ENCODE results near the gene GSAP.
"Not testable (repeated sequence)": the region's sequence is repeated elsewhere in the genome, so short reads cannot be mapped to it uniquely, and the experiment has no call there.

Gene GSAP

DNA sequence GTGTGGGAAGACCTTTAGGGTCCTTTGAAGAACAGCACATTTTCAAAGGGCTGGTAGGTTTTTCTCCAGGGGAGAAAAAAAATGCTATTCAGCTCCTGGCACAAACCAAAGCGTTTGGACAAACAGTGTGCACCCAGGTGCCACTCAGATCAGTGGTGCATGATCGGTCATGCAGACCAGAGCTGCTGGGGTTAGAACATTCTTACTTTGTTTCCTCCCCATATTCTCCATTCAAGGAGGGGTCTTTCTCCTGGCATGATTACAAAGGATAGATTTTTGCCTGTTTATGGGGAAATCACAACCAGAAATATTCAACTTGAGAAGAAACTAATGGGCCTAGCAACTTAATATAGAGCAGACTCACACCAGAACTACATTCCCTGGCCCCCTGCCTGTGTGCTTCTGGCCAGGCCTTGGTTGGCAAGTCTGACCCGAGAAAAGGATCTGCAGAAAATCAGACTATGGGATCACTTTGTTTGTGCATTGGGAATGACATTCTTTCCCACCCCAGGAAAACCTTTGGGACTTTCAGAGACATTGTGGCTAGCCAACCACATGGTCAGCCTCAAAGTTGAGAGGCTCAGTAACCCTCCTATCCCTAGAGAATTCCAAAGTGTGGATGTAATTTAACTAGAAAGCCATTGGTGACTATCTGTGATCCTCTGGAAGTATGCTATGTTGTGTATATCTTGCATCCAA, 134.2 kb downstream of the GSAP start:
- DNase-seq: no peak

DNA sequence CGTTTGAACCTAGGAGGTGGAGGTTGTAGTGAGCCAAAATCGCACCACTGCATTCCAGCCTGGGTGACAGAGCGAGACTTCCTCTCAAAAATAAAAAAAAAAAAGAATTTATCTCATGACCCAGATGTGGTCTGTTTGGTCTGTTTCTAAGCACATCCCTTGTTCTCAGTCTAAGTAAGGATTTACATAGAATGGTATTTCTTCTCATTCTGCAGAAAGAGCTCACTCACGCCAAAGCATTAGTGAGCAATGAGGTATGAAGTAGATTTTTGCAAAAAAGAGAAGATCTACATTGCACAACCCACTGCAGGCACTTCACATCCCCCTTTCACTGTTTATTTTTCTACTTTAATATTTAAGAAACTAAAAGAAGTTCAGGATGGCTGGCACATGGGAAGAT, 140.0 kb downstream of the GSAP start:
- DNase-seq: no peak

DNA sequence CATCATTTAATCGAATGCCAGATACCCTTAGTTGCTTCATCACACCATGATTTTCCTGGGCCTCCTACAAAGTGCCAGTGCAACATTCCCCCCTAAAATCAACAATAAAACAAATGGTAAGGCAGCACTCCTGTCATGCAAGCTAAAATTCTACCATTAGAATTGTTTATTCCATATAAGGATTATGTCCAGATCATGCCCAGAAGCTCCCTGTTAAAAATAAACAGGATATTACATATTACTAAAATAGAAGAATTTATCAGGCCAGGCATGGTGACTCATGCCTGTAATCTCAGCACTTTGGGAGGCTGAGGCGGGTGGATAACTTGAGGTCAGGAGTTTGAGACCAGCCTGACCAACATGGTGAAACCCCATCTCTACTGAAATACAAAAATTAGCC, 140.5 kb downstream of the GSAP start:
- DNase-seq: not testable (repeated sequence)

DNA sequence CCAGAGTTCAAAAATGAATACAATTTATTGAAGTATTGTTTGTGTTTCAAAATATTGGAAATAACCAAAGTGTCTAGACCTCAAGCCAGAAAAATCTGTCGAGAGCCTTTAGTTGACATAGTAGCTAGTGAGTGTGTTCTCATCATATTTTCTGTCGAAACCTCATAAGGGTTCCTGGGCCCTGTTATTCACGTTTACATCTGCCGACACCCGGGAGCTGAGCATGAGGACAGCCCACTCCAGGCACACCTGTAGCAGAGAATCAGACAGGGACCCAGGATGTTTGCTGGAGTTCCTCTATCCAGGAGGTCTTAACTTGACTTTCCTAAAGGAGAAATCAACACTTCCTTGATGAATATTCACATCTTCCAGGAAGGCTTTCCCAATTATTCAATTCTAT, 144.4 kb downstream of the GSAP start:
- DNase-seq: no peak

DNA sequence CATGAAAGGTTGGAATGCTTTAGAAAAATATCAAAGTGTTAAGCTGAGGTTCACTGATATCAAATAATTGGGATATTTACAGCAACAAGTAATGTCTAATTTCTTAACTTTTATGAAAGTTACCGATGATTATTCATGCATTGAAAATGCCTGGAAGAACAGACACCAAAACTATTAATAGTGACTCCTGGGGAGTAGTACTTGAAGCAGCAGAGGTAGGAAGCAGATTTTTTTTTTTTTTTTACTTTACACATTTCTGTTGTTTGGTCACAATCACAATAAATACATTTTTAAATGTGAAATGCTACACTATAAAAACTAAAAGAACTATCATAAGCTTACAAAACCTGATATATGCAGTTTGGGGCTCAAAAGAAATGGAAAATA, 146.1 kb downstream of the GSAP start:
- DNase-seq: no peak

DNA sequence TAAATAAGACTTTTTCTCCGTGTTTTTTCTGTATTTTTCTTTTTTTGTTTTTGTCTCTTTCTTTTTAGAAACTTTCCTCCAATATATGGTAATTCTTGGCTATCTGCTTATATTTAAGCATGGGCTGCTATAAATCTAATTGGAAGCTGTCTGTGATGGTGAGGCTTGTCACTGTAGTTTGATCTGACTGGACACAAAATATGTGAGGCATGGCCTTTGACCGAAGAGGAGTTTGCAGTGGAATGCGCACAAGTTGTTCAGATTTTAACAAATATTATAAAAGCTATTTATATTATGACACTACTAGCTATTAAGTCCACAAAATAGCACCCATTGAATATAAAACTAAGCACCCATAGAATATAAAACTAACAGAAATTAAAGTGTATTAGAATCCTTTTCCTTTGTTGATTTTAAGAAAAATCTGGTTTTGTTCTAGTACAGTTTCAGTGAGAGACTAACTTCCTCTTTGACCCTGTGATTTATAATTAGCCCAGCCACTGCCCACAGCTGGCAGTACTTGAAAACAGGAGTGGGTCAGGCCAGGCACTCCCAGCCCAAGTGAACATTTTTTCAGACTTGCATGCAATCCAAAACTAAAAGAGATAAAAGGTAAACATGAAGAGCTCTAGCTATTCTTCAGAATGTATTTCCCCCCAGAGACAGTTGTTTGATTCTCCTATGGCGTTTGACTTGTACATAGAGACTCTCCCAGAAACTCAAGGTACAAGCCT, 146.6 kb downstream of the GSAP start:
- peak; percentile 38 for DNase-seq

DNA sequence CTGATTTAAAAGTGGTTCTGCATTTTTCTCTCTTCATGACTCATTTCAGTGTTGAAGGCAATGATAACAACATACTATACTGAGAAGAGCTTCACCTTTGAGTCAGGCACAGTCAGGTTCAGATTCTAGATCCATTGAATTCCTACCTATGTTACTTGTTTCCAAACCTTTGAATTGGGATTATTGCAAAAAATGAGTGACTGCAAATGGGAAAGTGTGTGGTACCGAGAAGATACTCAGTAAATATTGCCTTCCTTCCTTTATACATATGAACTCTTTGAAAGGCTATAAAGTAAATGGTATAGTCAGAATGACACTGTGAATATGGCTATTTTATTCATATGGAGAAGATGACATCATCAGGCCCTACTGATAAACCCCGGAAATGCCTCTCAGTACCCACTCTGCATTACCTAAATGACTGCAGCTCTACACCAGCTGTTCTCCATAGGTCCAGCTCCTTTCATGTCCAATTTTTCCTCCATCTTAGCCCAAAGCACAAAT, 149.8 kb downstream of the GSAP start:
- no peak for DNase-seq

DNA sequence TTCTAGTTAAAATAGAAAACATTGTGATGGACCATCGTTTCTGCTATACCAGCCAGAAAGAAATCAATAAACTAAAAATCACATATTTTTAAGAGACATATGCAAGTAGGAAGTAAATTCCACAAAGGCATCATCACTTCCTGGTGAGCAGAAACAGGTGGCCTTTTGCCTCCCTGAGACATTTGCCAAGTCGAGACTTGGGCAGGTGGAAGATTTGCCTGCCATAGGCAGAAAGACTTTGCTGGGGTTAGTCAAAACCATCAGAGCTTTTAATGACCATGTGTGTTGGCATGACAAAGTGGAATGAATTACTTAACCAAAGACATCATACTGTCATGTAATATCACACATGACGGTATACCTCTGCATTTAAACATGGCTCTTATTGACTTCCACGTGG, 150.5 kb downstream of the GSAP start:
- no peak for DNase-seq

DNA sequence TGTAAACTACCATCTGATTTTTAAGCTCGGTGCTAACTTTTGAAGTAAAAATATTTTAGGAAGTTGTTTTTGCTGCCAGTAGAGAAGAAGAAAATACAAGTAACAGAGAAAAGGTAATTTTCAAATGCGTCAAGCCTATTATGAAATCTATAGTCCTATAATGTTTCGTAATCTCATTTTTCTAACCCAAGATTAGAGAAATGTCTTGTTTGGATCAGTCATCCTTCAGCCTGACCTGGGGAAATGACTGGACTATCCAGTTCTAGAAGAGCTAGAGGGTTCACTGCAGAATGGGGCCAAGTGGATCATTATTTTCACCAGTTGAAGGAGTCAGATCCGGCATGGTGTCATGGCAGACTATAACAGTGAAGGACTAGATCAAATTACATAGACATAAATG, 153.8 kb downstream of the GSAP start:
- peak; percentile 36 for DNase-seq
